ENCODE data around the gene TRAPPC10. TPM values are rescaled to one million over a fixed set of nuclear protein-coding genes. Genes with fewer than 3 reads are reported as not detected.

The TRAPPC10 gene
- total RNA-seq, 1 experiment from 2014 or later, result 28.8 TPM

- intact Hi-C loops (cut with micrococcal nuclease; ENCODE audit: unreplicated experiment), result no loop called here
- H3K27ac Mint-ChIP-seq (ENCODE audit: unreplicated experiment), result no peak overlapping the region
- DNase-seq, result no peak
- no peaks in the 10 kb centered on the region for H3K9me3 Mint-ChIP-seq (ENCODE audit: low read depth, unreplicated experiment)
- peaks cover 13% of the 10 kb centered on the region for H3K36me3 Mint-ChIP-seq (ENCODE audit: insufficient read depth, unreplicated experiment)
- no peaks in the 10 kb centered on the region for H3K27me3 Mint-ChIP-seq (ENCODE audit: unreplicated experiment)
- H3K4me1 Mint-ChIP-seq (ENCODE audit: low read depth, unreplicated experiment), result peaks cover 7% of the 10 kb centered on the region
- H3K4me3 Mint-ChIP-seq (ENCODE audit: low read depth, unreplicated experiment), result no peak overlapping the region
- CTCF ChIA-PET, result no interaction called here
- TF ChIP-seq, protein P1, sequence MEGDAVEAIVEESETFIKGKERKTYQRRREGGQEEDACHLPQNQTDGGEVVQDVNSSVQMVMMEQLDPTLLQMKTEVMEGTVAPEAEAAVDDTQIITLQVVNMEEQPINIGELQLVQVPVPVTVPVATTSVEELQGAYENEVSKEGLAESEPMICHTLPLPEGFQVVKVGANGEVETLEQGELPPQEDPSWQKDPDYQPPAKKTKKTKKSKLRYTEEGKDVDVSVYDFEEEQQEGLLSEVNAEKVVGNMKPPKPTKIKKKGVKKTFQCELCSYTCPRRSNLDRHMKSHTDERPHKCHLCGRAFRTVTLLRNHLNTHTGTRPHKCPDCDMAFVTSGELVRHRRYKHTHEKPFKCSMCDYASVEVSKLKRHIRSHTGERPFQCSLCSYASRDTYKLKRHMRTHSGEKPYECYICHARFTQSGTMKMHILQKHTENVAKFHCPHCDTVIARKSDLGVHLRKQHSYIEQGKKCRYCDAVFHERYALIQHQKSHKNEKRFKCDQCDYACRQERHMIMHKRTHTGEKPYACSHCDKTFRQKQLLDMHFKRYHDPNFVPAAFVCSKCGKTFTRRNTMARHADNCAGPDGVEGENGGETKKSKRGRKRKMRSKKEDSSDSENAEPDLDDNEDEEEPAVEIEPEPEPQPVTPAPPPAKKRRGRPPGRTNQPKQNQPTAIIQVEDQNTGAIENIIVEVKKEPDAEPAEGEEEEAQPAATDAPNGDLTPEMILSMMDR (IDR thresholded peaks at IDR 0.05; ENCODE audit: unreplicated experiment), result no peak
- no TSS peak for BruUV-seq (replicated peaks)
These were observed 37.1 kb downstream of the TRAPPC10 start for GRCh38 chr21:44049182-44049581.

DNA sequence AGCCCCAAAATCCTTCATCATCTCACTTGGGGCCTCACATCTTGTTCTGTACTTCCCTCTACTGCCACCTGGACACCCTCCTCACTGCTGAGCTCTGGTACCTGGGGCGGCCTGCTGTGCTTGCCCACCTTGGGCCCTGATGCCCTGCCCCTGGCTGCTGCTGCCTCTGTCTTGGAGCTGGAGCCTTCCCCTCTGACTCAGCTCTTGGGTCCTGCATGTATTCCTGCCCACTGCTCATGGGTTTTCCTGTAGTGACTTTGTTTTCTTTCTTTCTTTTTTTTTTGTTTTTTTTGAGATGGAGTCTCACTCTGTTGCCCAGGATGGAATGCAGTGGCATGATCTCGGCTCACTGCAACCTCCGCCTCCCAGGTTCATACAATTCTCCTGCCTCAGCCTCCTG is 37.5 kb downstream of the TRAPPC10 start:
- no TSS peak for BruUV-seq (replicated peaks)
- DNase-seq, result no peak
- H3K4me1 Mint-ChIP-seq (ENCODE audit: low read depth, unreplicated experiment), result peaks cover 7% of the 10 kb centered on the region
- TF ChIP-seq, protein P1 (IDR thresholded peaks at IDR 0.05; ENCODE audit: unreplicated experiment), result no peak
- CTCF ChIA-PET, result no interaction called here
- H3K4me3 Mint-ChIP-seq (ENCODE audit: low read depth, unreplicated experiment), result no peak overlapping the region
- H3K9me3 Mint-ChIP-seq (ENCODE audit: low read depth, unreplicated experiment), result no peaks in the 10 kb centered on the region
- H3K27me3 Mint-ChIP-seq (ENCODE audit: unreplicated experiment), result no peaks in the 10 kb centered on the region
- H3K27ac Mint-ChIP-seq (ENCODE audit: unreplicated experiment), result no peak overlapping the region
- H3K36me3 Mint-ChIP-seq (ENCODE audit: insufficient read depth, unreplicated experiment), result peaks cover 13% of the 10 kb centered on the region
- intact Hi-C loops (cut with micrococcal nuclease; ENCODE audit: unreplicated experiment), result no loop called here

- peaks cover 7% of the 10 kb centered on the region for H3K4me1 Mint-ChIP-seq (ENCODE audit: low read depth, unreplicated experiment)
- TF ChIP-seq, protein P1 (IDR thresholded peaks at IDR 0.05; ENCODE audit: unreplicated experiment), result no peak
- no peak for DNase-seq
- BruUV-seq (replicated peaks), result no TSS peak
- CTCF ChIA-PET, result no interaction called here
- no peaks in the 10 kb centered on the region for H3K27me3 Mint-ChIP-seq (ENCODE audit: unreplicated experiment)
- no peak overlapping the region for H3K4me3 Mint-ChIP-seq (ENCODE audit: low read depth, unreplicated experiment)
- peaks cover 8% of the 10 kb centered on the region for H3K36me3 Mint-ChIP-seq (ENCODE audit: insufficient read depth, unreplicated experiment)
- H3K27ac Mint-ChIP-seq (ENCODE audit: unreplicated experiment), result no peak overlapping the region
- H3K9me3 Mint-ChIP-seq (ENCODE audit: low read depth, unreplicated experiment), result no peaks in the 10 kb centered on the region
- intact Hi-C loops (cut with micrococcal nuclease; ENCODE audit: unreplicated experiment), result no loop called here
These were observed 38.2 kb downstream of the TRAPPC10 start for GRCh38 chr21:44050276-44050675.

DNA sequence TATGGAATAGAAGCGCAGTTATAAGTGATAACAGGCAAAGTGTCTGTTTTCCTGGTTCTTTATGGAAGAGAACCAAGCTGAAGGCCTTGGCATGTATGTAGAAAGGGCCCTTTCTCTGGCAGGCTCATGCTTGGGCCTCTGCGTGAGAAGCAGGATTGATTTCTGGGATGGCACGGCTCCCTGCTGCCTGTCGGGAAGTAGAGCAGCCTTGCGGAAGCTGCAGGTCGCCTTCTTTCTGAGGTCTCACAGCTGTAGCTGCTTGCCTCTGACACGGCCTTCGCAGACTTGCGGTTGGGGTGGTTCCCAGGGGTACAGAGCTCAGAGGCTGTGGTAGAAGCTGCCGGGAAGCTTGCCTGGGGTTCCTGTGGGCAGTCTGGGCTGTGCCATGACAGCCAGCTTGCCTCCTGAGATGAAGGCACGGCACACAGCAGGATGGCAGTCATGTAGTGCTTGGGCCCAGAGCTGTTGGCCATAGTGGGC is 39.4 kb downstream of the TRAPPC10 start:
- CTCF ChIA-PET, result no interaction called here

More for the DNA sequence above, 39.4 kb downstream of the TRAPPC10 start:
- TF ChIP-seq, protein P1 (IDR thresholded peaks at IDR 0.05; ENCODE audit: unreplicated experiment), result no peak
- no peak overlapping the region for H3K27ac Mint-ChIP-seq (ENCODE audit: unreplicated experiment)
- no peaks in the 10 kb centered on the region for H3K9me3 Mint-ChIP-seq (ENCODE audit: low read depth, unreplicated experiment)
- BruUV-seq (replicated peaks), result no TSS peak
- peaks cover 7% of the 10 kb centered on the region for H3K4me1 Mint-ChIP-seq (ENCODE audit: low read depth, unreplicated experiment)
- DNase-seq, result no peak
- H3K36me3 Mint-ChIP-seq (ENCODE audit: insufficient read depth, unreplicated experiment), result peaks cover 2% of the 10 kb centered on the region
- H3K4me3 Mint-ChIP-seq (ENCODE audit: low read depth, unreplicated experiment), result no peak overlapping the region
- no peaks in the 10 kb centered on the region for H3K27me3 Mint-ChIP-seq (ENCODE audit: unreplicated experiment)
- intact Hi-C loops (cut with micrococcal nuclease; ENCODE audit: unreplicated experiment), result no loop called here

All from Calu3 (cell line).